Muscle of back (tissue), 11 donors: ENCODE results near the gene ECT2L. TPM values are rescaled to one million over a fixed set of nuclear protein-coding genes. Genes with fewer than 3 reads are reported as not detected.

ENCODE experiments used
- DNase-seq, 3 donors: peaks; one replicate each; pipeline versions ENCODE4 v3.0.0 to v3.0.0-alpha.2; 2013
- polyA plus RNA-seq, 10 donors: library from polyadenylated mRNA; unstranded; fragments of 120-200 nt; gene quantifications; one replicate each; pipeline ENCODE4 v1.2.1, GENCODE V29; 2013; ENCODE audit not compliant: insufficient read length in 10 of 10

The ECT2L gene
- polyA plus RNA-seq, 10 donors, result 0.05 to 0.71 (median 0.23) TPM

GRCh38 chr6:138856654-138857053 is 60.8 kb downstream of the ECT2L start:
- DNase-seq, result no peak

- no peak for DNase-seq
These were observed 61.9 kb downstream of the ECT2L start for GRCh38 chr6:138857775-138858174.

- no peak for DNase-seq
These were observed 66.6 kb downstream of the ECT2L start for GRCh38 chr6:138862456-138862855.

GRCh38 chr6:138863321-138863720 is 67.4 kb downstream of the ECT2L start:
- DNase-seq, result peak in 1 of 3 donors; percentile 9

GRCh38 chr6:138864343-138864890 is 68.5 kb downstream of the ECT2L start:
- no peak for DNase-seq

- no peak for DNase-seq
These were observed 69.7 kb downstream of the ECT2L start for GRCh38 chr6:138865480-138866109.

GRCh38 chr6:138868181-138868580 is 72.3 kb downstream of the ECT2L start:
- peak in 1 of 3 donors; percentile 23 for DNase-seq

- peak in 2 of 3 donors; percentile 34 to 60 for DNase-seq
These were observed 73.5 kb downstream of the ECT2L start for GRCh38 chr6:138869398-138869797.

GRCh38 chr6:138873191-138873590 is 77.3 kb downstream of the ECT2L start:
- DNase-seq, result peak in 1 of 3 donors; percentile 32

- no peak for DNase-seq
These were observed 86.6 kb downstream of the ECT2L start for GRCh38 chr6:138882369-138883017.

GRCh38 chr6:138885156-138885819 is 89.4 kb downstream of the ECT2L start:
- DNase-seq, result no peak

GRCh38 chr6:138891255-138891986 is 95.5 kb downstream of the ECT2L start:
- no peak for DNase-seq

- DNase-seq, result no peak
These were observed 100.3 kb downstream of the ECT2L start for GRCh38 chr6:138896104-138896756.

- peak in 1 of 3 donors; percentile 20 for DNase-seq
These were observed 101.1 kb downstream of the ECT2L start for GRCh38 chr6:138897031-138897430.

GRCh38 chr6:138907167-138907566 is 111.3 kb downstream of the ECT2L start:
- no peak for DNase-seq

GRCh38 chr6:138909511-138909910 is 113.6 kb downstream of the ECT2L start:
- no peak for DNase-seq

GRCh38 chr6:138909975-138910374 is 114.1 kb downstream of the ECT2L start:
- DNase-seq, result no peak

- DNase-seq, result no peak
These were observed 116.4 kb downstream of the ECT2L start for GRCh38 chr6:138912308-138912707.

GRCh38 chr6:138914701-138915100 is 118.8 kb downstream of the ECT2L start:
- DNase-seq, result no peak

GRCh38 chr6:138920906-138921305 is 125.0 kb downstream of the ECT2L start:
- DNase-seq, result no peak

GRCh38 chr6:138923561-138923960 is 127.7 kb downstream of the ECT2L start:
- DNase-seq, result no peak

GRCh38 chr6:138925806-138926205 is 129.9 kb downstream of the ECT2L start:
- DNase-seq, result no peak
